Breast epithelium (tissue), 4 donors: ENCODE data around the gene UBALD1. TPM values are rescaled to one million over a fixed set of nuclear protein-coding genes. Genes with fewer than 3 reads are reported as not detected.

ENCODE experiments used
- DNase-seq, 2 donors: peaks; one replicate each; pipeline ENCODE4 v3.0.0-alpha.2; 2019; ENCODE audit warnings: low spot score in 2 of 2
- H3K27ac ChIP-seq, 2 donors: fragments of 200-600 bp; sonication (generic) in 1 of 2; one replicate each; pipeline ENCODE4 v1.5.1; 2016 to 2019; ENCODE audit warnings: mild to moderate bottlenecking in 1 of 2
- H3K27me3 ChIP-seq, 2 donors: fragments of 200-600 bp; sonication (generic) in 1 of 2; one replicate each; pipeline versions ENCODE4 v1.5.1 to v1.6.0; 2017 to 2019; ENCODE audit warnings: control low read depth in 1 of 2, mild to moderate bottlenecking in 1 of 2
- H3K36me3 ChIP-seq: fragments of 200-600 bp; one replicate; pipeline ENCODE4 v1.5.1; 2019
- H3K4me1 ChIP-seq, 2 donors: fragments of 200-600 bp; sonication (generic); one replicate each; pipeline ENCODE4 v1.5.1; 2016 to 2019; ENCODE audit warnings: control low read depth in 1 of 2
- H3K4me3 ChIP-seq, 3 donors: fragments of 200-600 bp; sonication (generic); 1 replicate in 2 of 3; 2 replicates in 1 of 3; pipeline ENCODE4 v1.5.1; 2016 to 2019; ENCODE audit warnings: mild to moderate bottlenecking in 3 of 3, moderate library complexity in 2 of 3
- H3K9me3 ChIP-seq, 2 donors: fragments of 200-600 bp; sonication (generic) in 1 of 2; one replicate each; pipeline ENCODE4 v1.5.1; 2016 to 2019; ENCODE audit warnings: control low read depth in 1 of 2
- POLR2A ChIP-seq: fragments of 450-650 bp; IDR thresholded peaks from one replicate; pipeline ENCODE4 v1.6.1; 2016; ENCODE audit warnings: antibody characterized with exemption, mild to moderate bottlenecking, moderate library complexity
- POLR2AphosphoS5 ChIP-seq, 3 donors: sonication (generic); formaldehyde crosslinking; IDR thresholded peaks; one replicate each; pipeline ENCODE4 v1.6.1; 2017; ENCODE audit warnings: antibody characterized with exemption in 3 of 3
- intact Hi-C: fragments of 100-400 bp; cut with DNase I; formaldehyde crosslinking; loops from one replicate; pipeline ENCODE4 v1.15.1; 2023; ENCODE audit warnings: low total_unique reads
- total RNA-seq, 3 donors: library from RNA; depleted of rRNA; stranded (reverse); fragments of >200 nt; gene quantifications; one replicate each; pipeline ENCODE4 v1.1.0, GENCODE V29; 2016
- TF ChIP-seq, protein P1 (sequence below), 3 donors: fragments of 450-650 bp; IDR thresholded peaks; one replicate each; pipeline ENCODE4 v1.5.1; 2016 to 2017; ENCODE audit warnings: antibody characterized with exemption in 3 of 3, mild to moderate bottlenecking in 3 of 3, moderate library complexity in 3 of 3

UBALD1 gene
- total RNA-seq, 3 donors from 2014 or later, result 5.8 to 11.3 (median 7.2) TPM

DNA sequence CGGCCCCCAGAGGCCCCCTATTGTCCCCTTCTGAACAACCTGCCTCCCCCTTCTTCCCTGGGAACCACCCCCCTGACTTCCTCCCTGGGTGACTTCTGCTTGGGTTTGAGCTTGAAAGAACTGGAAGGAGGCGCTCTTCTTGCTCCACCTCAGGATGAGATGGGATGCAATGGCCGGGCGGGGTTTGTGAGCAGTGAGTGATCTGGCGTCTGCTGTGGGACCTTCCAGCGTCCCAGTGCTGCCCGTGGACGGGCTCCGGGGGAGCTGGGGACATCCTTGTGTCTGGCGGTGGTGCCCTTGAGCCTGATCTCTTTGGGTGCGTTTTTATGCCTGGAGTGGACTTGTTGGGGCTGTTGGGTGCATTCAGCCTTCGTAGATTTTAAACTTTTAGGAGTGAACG, 21.5 kb upstream of the UBALD1 start:
- no peak for TF ChIP-seq POLR2A
- no peak for TF ChIP-seq POLR2AphosphoS5 (IDR thresholded peaks at IDR 0.05)
- TF ChIP-seq, protein P1, sequence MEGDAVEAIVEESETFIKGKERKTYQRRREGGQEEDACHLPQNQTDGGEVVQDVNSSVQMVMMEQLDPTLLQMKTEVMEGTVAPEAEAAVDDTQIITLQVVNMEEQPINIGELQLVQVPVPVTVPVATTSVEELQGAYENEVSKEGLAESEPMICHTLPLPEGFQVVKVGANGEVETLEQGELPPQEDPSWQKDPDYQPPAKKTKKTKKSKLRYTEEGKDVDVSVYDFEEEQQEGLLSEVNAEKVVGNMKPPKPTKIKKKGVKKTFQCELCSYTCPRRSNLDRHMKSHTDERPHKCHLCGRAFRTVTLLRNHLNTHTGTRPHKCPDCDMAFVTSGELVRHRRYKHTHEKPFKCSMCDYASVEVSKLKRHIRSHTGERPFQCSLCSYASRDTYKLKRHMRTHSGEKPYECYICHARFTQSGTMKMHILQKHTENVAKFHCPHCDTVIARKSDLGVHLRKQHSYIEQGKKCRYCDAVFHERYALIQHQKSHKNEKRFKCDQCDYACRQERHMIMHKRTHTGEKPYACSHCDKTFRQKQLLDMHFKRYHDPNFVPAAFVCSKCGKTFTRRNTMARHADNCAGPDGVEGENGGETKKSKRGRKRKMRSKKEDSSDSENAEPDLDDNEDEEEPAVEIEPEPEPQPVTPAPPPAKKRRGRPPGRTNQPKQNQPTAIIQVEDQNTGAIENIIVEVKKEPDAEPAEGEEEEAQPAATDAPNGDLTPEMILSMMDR (IDR thresholded peaks at IDR 0.05), result no peak
- Histone ChIP-seq H3K4me1 (peaks cover 0 to 4% of the 10 kb centered on the region in 2 donors), H3K4me3 (no peak overlapping the region), H3K36me3 (no peaks in the 10 kb centered on the region), H3K27ac (no peak overlapping the region), H3K9me3 (peaks cover 0 to 6% of the 10 kb centered on the region in 2 donors), H3K27me3 (no peaks in the 10 kb centered on the region)
- no peak for DNase-seq
- intact Hi-C loops, result no loop called here

DNA sequence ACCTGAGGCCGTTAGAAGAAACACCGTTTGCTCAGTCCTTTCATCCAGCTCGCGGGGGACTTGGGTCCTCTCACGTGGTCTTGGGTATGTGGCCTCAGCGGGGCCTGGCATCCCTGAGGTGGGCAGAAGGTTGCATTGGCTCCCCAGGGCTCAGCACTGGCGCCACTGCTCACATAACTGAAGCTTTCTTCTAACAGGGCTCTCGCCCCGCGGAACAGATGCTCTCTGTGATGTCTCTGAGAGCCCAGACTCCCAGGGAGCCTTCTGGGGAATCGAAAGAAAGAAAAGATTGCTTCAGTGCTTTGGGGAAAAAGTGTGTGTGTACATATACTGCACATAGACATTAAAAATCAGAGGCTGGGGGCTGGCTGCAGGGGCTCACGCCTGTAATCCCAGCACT, 20.1 kb upstream of the UBALD1 start:
- no peak overlapping the region for H3K27ac ChIP-seq
- H3K36me3 ChIP-seq, result no peaks in the 10 kb centered on the region
- H3K9me3 ChIP-seq, result peaks cover 0 to 7% of the 10 kb centered on the region in 2 donors
- no peak for DNase-seq
- H3K4me1 ChIP-seq, result no peaks in the 10 kb centered on the region
- intact Hi-C loops, result no loop called here
- H3K4me3 ChIP-seq, result no peak overlapping the region
- TF ChIP-seq, protein P1 (IDR thresholded peaks at IDR 0.05), result no peak
- TF ChIP-seq POLR2A (no peak), POLR2AphosphoS5 (IDR thresholded peaks at IDR 0.05) (no peak)
- no peaks in the 10 kb centered on the region for H3K27me3 ChIP-seq

DNA sequence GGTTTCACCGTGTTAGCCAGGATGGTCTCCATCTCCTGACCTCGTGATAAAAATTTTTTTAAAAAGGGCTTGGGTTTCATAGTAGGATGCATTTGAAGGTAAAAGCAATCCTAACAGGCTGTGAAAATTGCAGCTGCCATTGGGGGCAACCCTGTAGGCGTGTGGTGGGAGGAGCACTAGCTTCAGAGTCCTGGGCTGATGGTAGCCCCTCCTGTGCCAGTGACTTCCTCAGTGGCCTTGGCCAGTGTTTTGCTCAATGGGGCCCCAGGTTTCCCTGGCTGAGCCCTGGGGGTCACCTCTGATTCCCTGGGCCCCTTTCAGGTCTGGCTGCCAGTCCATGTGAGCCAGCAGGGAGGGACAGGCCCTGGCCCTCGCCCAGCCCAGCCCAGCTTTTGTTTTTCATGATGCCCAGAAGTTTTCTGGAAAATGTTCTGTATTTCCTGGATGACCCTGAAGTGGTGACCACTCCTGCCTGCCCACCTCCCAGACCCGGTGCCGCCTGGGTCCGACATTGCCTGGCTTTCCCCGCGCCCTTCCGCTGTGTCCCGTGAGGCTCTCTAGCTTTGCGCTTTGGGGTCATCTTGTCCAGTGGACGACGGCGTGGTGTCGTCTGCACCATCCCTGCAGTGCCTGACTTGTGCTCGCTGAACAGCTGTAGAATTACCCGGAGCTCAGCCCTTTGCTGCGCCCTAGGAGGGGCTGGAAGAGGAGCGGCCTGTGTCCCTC, 19.4 kb upstream of the UBALD1 start:
- H3K9me3 ChIP-seq, result peaks cover 0 to 7% of the 10 kb centered on the region in 2 donors
- H3K27me3 ChIP-seq, result no peaks in the 10 kb centered on the region
- no peaks in the 10 kb centered on the region for H3K36me3 ChIP-seq
- H3K4me1 ChIP-seq, result no peaks in the 10 kb centered on the region
- intact Hi-C loops, result no loop called here
- no peak for DNase-seq
- H3K4me3 ChIP-seq, result no peak overlapping the region
- TF ChIP-seq POLR2AphosphoS5 (IDR thresholded peaks at IDR 0.05) (no peak), POLR2A (no peak)
- TF ChIP-seq, protein P1 (IDR thresholded peaks at IDR 0.05), result no peak
- H3K27ac ChIP-seq, result no peak overlapping the region

DNA sequence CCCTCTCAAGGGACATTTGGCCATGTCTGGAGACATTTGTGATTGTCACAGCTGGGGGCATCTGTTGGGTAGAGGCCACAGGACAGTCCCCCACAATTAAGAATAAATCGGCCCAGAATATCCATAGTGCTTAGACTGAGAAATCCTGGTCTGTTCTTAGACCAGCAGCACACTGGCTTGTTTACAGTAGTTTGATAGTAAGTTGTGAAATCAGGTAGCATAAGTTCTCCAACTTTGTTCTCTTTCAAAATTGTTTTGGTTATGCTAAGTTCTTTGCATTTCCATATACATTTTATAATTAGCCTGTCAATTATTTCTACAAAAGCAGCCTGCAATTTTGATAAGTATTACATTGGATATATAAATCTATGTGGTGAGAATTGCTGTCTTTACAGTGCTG, 16.8 kb upstream of the UBALD1 start:
- Histone ChIP-seq H3K9me3 (peaks cover 0 to 7% of the 10 kb centered on the region in 2 donors), H3K27ac (no peak overlapping the region), H3K4me3 (no peak overlapping the region), H3K36me3 (no peaks in the 10 kb centered on the region), H3K27me3 (no peaks in the 10 kb centered on the region), H3K4me1 (peaks cover 0 to under 1% of the 10 kb centered on the region in 2 donors)
- intact Hi-C loops, result no loop called here
- TF ChIP-seq POLR2A (no peak), POLR2AphosphoS5 (IDR thresholded peaks at IDR 0.05) (no peak)
- TF ChIP-seq, protein P1 (IDR thresholded peaks at IDR 0.05), result no peak
- no peak for DNase-seq

DNA sequence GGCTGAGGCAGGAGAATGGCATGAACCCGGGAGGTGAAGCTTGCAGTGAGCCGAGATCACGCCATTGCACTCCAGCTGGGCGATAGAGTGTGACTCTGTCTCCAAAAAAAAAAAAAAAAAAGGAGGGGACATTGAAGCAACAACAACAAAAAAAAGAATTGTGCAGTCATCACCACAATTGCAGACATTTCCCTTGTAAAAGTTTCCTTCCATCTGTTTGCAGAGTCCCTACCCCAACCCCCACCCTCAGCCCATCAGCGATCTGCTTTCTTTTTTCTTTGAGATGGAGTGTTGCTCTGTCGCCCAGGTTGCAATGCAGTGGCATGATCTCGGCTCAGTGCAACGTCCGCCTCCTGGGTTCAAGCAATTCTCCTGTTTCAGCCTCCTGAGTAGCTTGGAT, 13.6 kb upstream of the UBALD1 start:
- TF ChIP-seq POLR2AphosphoS5 (IDR thresholded peaks at IDR 0.05), result no peak
- no peak for TF ChIP-seq POLR2A
- TF ChIP-seq, protein P1 (IDR thresholded peaks at IDR 0.05), result no peak

More for the DNA sequence above, 13.6 kb upstream of the UBALD1 start:
- H3K27me3 ChIP-seq, result no peaks in the 10 kb centered on the region
- peaks cover 0 to 7% of the 10 kb centered on the region in 2 donors for H3K9me3 ChIP-seq
- no peak overlapping the region for H3K27ac ChIP-seq
- peaks cover 0 to 8% of the 10 kb centered on the region in 2 donors for H3K4me1 ChIP-seq
- no peak overlapping the region for H3K4me3 ChIP-seq
- no peaks in the 10 kb centered on the region for H3K36me3 ChIP-seq
- intact Hi-C loops, result no loop called here
- no peak for DNase-seq
